Measurements from ENCODE around the gene LKAAEAR1.

The LKAAEAR1 gene

DNA sequence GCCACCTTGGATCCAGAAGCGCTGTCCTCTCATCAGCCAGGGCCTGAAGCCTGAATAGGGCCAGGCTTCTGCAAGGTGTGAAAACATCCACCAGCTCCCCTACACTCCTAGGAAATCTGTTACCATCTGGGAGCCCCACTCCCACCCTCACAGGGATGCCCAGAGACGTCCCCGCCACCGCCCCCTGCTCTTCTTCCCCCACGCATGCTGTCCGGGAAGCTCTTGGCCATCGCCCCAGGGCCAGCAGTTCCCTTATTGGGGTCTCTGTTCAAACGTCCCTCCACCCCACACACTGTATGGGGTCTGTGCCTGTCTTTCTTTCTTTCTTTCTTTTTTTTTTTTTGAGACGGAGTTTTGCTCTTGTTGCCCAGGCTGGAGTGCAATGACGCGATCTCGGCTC is 8.6 kb downstream of the LKAAEAR1 start:
- in situ Hi-C loops (cut with HindIII; ENCODE audit: low sequenced_read_pairs): no loop called here
- TF ChIP-seq, protein P1, sequence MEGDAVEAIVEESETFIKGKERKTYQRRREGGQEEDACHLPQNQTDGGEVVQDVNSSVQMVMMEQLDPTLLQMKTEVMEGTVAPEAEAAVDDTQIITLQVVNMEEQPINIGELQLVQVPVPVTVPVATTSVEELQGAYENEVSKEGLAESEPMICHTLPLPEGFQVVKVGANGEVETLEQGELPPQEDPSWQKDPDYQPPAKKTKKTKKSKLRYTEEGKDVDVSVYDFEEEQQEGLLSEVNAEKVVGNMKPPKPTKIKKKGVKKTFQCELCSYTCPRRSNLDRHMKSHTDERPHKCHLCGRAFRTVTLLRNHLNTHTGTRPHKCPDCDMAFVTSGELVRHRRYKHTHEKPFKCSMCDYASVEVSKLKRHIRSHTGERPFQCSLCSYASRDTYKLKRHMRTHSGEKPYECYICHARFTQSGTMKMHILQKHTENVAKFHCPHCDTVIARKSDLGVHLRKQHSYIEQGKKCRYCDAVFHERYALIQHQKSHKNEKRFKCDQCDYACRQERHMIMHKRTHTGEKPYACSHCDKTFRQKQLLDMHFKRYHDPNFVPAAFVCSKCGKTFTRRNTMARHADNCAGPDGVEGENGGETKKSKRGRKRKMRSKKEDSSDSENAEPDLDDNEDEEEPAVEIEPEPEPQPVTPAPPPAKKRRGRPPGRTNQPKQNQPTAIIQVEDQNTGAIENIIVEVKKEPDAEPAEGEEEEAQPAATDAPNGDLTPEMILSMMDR (IDR thresholded peaks at IDR 0.05; ENCODE audit: low read depth, low read length, missing control alignments): no peak
- no peak overlapping the region for H3K4me3 ChIP-seq (ENCODE audit: low read depth, low read length)
- DNase-seq (ENCODE audit: low read depth): no peak

DNA sequence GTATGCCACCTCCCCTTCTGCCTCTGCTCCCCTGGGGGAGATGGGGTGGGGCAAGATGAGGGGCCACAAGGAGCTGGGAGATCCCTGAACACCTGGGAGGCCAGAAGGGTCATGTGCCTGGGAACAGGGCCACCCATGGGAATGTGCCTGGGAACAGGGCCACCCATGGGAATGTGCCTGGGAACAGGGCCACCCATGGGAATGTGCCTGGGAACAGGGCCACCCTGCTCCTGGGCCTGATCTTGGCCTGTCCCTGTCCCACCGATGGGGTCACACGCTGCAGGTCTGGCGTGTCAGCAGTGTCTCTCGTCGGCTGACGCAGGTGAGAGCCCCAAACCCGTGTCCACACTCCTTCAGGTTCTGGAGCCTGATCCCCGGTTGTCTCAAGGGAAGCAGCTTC is 9.2 kb downstream of the LKAAEAR1 start:
- DNase-seq (ENCODE audit: low read depth): no peak
- in situ Hi-C loops (cut with HindIII; ENCODE audit: low sequenced_read_pairs): no loop called here
- no peak overlapping the region for H3K4me3 ChIP-seq (ENCODE audit: low read depth, low read length)
- TF ChIP-seq, protein P1 (IDR thresholded peaks at IDR 0.05; ENCODE audit: low read depth, low read length, missing control alignments): no peak

DNA sequence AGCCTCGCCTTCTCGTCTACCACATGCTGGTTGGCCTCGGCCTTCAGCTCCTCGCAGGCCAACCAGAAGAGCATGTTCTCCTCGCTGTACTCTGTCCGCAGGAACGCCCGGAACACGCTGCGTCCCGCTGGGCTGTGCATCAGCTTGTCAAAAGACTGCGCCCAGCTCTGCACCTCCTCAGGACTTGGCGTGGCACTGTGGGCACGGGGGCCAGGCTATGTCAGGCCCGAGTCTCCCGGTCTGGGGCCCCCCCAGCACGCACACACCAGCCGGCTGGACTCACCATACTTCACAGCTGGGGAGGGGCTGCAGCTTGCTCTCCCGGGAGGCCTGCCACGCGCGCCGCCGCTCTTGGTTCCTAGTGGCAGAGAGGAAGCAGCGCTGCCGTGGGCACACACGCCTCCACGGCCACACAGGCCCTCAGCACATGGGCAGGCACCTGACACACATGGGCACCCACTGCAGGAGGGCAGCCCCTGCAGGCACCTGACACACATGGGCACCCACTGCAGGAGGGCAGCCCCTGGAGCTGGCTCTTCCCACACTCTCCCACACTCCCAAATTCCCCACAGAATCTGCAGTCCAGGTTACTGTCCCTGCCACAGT is 9.9 kb downstream of the LKAAEAR1 start:
- in situ Hi-C loops (cut with HindIII; ENCODE audit: low sequenced_read_pairs): no loop called here
- TF ChIP-seq, protein P1 (IDR thresholded peaks at IDR 0.05; ENCODE audit: low read depth, low read length, missing control alignments): no peak
- DNase-seq (ENCODE audit: low read depth): no peak
- no peak overlapping the region for H3K4me3 ChIP-seq (ENCODE audit: low read depth, low read length)

DNA sequence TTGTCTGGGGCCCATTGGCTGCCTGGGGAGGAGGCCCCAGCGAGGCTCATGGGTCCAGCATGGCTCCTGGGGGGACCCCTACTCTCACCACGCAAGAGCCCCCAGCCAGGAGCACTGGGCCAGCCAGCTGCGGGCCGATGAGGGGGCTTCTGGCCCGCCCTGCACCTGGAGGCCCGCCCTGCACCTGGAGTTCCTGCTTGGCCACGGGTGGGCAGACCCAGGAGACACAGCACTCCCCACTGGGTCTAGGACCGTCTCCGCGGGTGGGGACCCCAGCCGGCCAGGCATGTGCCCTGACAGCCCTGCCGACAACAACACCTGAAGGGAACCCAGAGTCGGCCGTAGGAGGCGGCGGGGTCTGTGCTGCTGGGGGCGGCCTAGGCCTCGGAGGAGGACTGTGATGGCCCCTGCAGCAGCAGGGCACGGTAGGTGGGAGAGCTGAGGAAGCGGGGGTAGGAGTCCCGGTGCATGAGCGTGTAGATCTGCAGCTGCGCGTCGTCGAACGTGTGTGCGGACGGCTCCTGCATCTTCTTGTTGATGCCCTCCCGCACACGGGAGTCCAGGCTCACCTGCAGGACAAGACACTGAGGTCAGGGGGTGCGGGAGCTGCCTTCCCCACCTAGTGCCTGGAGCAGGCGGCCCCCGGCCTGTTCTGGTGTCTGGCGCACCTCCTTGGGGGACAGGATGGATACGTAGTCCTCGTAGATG is 10.6 kb downstream of the LKAAEAR1 start:
- DNase-seq (ENCODE audit: low read depth): no peak
- TF ChIP-seq, protein P1 (IDR thresholded peaks at IDR 0.05; ENCODE audit: low read depth, low read length, missing control alignments): no peak
- in situ Hi-C loops (cut with HindIII; ENCODE audit: low sequenced_read_pairs): no loop called here
- H3K4me3 ChIP-seq (ENCODE audit: low read depth, low read length): no peak overlapping the region

DNA sequence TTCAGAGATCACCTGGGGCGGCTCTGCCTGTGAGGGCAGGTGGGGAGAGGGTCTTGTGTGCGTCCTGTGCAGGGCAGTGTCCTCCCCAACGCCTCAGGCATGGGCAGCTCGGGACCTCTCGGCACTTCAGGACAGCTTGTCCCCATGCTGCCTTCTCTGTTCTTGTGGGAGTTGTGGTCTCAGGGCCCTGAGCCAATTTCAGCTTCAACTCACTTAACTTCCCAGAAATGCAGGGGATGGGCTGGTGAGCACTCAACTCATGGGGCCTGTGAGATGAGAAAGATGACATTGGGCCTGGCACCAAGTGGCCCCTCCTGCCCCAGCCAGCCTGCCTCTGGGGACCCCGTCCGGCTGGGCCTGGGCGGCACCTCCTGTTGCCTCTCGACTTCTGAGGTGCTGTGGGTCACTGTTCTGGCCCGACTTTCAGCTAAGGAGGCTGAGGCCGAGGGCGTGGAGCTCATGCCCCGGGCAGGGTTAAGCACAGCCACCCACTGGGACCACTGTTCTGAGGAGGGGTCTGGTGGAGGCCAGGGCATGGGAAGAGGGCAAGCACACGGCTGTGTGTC is 11.6 kb downstream of the LKAAEAR1 start:
- no peak overlapping the region for H3K4me3 ChIP-seq (ENCODE audit: low read depth, low read length)
- TF ChIP-seq, protein P1 (IDR thresholded peaks at IDR 0.05; ENCODE audit: low read depth, low read length, missing control alignments): no peak
- in situ Hi-C loops (cut with HindIII; ENCODE audit: low sequenced_read_pairs): no loop called here
- DNase-seq (ENCODE audit: low read depth): no peak

DNA sequence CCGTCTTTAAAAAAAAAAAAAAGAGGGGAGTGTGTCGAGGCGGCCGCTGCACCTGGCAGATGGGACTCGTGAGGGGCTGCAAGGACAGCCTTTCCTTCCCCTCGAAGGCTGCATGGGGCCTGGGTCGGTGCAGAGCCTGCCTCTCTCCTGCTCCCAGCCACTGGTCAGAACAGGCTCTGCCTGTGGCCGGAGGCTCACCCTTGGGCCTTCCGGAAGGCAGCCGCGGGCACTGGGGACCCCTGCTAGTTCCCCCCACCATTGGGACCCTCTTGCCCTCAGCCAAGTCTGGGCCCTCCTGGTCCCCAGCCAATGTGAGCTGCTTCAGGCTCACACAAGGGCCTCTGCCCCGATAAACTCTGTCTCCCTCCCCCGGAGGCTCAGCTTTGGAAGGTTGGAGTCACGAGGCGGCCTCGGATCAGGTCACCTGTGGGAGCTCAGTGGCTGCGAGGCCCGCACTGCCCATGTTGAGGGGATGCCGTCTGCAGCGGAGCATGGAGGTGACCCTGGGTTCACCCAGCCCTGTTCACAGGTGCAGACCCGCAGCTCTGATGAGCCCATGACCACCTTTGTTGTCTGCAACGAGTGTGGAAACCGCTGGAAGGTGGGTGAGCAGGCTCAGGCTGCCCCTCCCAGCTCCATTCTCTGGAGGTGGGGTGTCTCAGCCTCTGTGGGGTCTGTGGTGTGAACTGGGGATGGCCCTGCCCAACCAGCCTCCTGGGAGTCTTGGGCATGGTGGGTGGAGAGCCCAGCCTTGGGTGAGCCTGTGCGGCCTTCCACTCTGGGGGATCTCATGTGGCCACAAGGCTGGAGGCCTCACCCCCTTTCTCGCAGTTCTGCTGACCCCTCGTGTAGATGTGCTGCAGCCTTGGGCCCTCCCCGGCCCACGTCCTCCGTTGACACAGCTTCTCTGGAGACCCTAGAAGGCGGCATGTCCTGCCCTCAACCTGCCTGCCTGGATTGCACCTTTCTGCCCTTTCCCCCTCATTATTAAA is 12.6 kb downstream of the LKAAEAR1 start:
- TF ChIP-seq, protein P1 (IDR thresholded peaks at IDR 0.05; ENCODE audit: low read depth, low read length, missing control alignments): no peak
- H3K4me3 ChIP-seq (ENCODE audit: low read depth, low read length): no peak overlapping the region
- DNase-seq (ENCODE audit: low read depth): no peak
- in situ Hi-C loops (cut with HindIII; ENCODE audit: low sequenced_read_pairs): no loop called here
